NCI-H345 treated with DMSO at 0.1 percent for 48 hours (cell line): ENCODE data around the gene TYMS.
A peak's percentile ranks its signal among the peaks of the same experiment; 100 is the strongest.

Source experiments
- DNase-seq: peaks from one replicate; lab custom pipeline; 2025; ENCODE audit not compliant: unreplicated experiment; lab: John Stamatoyannopoulos, UW

Gene TYMS

DNA sequence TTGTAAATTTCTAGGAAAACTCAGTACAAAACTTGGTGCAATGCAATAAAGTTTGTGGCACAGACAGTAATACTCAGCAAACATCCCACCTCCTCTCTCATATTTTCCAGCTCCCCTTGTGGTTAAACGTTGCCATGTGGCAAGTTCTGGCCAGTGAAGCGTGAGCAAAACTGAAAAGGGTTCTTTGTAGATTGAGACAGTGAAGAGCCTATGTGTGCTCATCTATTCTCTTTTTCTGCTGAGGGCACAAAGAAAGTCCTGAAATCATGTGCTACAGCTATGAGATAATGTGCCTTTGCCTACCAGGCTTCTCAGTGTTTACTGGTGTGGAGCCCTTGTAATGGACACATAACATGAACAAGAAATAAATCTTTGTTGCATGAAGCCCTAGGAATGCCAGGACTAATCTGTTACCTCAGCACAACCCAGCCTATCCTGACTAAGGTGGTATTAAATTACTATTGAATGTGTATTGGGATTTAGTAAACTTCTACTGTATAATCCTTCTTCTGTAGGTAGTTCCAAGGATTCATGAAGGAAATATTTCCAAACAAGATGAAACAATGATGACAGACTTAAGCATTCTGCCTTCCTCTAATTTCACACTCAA, 13.0 kb upstream of the TYMS start:
- no peak for DNase-seq

DNA sequence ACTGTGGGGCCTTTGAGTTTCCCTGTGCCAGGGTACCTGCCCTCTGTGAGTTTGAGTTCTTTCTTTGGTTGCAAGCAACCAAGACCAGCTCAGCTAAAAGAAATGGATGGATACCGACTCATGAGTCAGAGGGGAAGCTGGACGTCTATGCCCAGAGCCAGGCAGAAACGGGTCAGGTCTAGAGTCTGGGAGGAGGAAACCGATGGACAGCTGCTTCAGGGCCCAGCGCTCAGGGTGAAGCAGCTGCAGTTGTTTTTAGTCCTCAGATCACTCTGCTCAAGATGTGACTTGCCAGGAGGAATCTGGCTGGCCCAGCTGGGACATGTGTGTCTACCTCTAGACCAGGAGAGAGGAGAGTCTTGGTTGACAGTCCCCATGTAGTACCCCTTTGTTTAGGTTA, 10.1 kb upstream of the TYMS start:
- no peak for DNase-seq

DNA sequence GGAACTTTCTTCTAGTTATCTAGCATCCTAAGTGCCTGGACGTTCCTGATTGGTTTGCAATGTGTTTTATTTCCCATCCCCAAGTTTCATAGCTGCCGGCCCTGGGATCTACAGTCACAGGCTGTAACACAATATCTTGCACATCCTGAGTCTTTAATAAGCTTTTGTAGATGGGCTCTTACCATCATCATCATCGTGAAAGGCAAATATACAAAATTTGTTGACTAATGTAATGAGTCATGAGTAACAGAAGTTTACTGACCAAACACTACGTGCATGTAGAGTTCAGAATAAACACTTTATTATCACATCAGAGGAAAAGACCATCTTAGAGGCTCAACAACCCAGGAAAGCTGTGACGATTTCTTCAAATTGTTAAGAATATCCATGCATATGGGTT, 8.1 kb upstream of the TYMS start:
- no peak for DNase-seq

DNA sequence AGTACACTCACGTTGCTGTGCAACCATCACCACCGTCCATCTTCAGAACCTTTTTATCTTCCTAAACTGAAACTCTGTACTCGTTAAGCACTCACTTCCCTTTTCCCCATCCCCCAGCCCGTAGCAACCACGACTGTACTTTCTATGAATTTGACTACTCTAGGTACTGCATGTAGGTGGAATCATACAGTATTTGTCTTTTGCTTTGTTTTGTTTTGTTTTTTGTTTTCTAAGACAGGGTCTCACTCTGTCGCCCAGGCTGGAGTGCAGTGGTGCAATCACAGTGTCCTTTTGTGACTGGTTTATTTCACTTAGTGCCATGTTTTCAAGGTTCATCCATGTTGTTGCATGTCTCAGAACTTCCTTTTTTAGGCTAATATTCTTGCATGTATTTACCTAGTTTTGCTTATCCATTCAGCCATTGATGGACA, 7.0 kb upstream of the TYMS start:
- DNase-seq = no peak

DNA sequence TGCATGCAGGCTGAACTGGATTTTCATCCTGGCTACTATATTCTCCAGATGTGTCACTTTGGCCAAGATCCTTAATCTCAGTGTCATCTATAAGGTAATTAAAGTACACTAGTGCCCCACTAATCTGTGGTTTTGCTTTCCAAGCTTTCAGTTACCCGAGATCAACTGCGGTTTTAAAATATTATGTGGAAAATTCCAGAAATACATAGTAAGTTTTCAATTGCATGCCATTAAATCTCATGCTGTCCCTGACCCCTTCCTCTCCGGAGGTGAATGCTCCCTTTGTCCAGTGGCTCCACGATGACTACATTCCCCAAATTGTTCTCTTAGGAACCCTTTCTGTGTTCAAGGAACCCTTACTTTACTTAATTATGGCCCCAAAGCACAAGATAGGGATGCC, 5.3 kb upstream of the TYMS start:
- DNase-seq = no peak

DNA sequence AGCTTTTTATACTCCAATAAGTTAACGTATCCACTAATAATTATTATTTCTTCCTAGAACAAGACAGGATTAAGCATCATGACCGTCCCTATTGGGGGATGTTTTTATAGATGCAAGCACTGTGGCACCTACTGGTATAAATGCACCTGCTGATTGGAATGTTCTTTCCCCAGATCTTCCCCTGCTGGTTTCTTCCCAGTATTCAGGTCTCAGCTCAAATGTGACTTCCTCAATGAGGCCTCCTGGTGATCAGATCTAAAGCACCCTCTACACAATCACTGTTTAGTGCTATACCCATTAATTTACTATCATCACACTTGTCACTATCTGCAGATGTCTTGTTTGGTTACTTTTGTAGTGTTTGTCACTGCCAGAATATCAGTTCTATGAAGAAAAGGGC, 3.9 kb upstream of the TYMS start:
- DNase-seq = no peak

DNA sequence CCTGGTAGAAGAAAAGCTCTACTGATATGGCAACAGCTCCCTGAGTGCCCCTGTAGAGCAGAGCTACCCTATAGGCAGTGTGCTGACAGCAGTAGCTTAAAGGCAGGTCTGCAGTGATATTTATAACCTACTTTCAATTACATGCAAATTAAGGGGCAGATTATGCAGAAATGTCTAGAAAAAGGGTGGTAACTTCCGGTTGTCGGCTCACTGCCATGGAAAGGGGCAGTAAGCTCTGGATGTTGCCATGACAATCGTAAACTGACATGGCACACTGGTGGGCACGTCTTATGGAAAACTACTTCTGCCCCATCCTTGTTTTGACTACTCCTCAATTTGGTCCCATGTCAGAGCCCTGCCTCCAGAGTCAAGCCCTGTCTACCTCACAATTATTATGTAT, 2.9 kb upstream of the TYMS start:
- DNase-seq = no peak

DNA sequence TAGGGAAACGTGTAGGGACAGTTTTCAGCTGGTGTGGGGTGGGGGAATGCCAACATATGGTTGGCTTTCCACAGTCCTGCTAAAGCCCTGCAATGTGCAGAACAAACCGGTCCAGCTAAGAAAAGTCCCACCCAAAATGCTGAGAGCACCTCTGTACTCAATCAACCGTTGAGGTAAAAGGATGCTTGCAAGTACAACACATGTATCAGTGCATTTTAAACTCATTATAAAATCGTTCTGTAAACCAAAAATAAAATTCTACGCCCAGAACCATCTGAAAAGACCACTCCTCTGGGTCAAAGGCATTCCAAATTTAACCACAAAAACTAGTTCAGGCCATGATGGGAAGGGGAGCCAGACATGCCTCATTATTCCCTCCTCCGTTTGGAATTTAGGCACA, 2.0 kb upstream of the TYMS start:
- no peak for DNase-seq

DNA sequence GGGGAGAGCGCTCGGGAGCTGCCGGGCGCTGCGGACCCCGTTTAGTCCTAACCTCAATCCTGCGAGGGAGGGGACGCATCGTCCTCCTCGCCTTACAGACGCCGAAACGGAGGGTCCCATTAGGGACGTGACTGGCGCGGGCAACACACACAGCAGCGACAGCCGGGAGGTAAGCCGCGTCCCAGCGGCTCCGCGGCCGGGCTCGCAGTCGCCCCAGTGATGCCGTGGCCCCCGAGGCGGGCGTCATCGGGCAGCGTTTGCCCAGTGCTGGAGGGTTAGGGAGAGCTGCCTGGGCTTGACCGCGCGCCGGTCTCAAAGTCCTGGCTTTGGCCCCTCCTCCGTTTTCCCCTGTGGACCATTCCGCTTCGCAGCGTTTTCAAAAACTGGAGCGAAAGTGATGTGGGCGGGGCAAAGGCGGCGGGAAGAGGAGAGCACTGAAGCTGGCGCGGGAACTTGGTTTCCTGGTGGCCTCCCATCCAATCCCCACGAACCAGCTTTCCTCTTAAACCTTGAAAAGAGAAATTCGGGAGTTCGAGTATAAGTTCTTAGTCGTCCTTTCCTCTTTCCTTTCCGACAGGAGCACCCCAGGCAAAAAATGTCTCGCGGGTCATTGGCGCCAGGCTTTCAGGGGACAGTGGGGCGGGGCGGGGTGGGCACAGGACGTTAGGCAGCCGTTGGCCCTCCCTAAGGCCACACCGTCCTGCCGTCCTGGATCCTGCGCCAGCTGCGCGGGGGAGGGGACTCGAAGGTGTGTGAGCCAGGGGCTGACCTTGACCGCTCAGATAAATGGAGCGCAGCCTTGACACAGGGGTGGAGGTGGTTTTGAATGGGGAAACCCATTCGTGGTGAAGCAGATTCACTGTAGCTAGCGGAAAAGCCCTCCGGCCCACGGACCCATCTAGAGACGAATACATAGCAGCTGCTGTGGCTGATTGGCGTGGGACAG, 821 bp downstream of the TYMS start:
- DNase-seq = peak; percentile 84

DNA sequence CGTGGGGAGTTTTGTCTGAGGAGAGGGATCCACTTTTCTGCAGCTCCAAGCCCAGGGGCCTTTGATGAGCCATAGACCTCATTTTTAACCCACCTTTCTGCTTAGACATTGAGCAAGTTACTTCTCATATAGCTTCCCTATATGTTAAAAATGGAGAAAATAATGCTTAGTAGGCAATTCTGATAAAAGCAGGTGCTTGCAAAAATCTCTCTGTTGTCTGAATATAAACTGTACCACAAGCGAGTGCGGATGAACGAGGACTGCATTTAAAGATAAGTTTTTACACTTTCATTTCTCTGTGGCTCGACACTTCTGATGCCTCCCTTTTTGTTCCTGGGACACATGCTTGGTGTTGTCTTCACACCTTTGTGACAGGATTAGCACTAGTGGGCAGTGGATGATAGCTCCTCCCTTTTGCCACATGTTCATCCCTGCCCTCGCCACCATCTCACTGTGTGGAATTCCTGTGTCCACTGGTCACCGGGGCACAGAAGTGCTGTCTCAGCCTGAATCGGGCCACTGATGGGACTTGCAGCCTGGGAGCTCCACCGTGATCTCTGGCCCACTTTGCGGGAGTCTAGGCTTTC, 1.6 kb downstream of the TYMS start:
- DNase-seq = no peak

DNA sequence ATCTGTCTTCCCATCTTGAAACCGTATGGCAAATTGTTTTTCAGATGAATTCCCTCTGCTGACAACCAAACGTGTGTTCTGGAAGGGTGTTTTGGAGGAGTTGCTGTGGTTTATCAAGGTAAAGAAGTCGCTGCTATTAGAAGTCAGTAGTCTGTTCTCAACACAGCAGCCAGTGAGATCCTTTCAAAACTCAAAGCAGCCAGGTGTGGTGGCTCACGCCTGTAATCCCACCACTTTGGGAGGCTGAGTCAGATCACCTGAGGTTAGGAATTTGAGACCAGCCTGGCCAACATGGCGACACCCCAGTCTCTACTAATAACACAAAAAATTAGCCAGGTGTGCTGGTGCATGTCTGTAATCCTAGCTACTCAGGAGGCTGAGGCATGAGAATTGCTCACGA, 2.1 kb downstream of the TYMS start:
- no peak for DNase-seq

DNA sequence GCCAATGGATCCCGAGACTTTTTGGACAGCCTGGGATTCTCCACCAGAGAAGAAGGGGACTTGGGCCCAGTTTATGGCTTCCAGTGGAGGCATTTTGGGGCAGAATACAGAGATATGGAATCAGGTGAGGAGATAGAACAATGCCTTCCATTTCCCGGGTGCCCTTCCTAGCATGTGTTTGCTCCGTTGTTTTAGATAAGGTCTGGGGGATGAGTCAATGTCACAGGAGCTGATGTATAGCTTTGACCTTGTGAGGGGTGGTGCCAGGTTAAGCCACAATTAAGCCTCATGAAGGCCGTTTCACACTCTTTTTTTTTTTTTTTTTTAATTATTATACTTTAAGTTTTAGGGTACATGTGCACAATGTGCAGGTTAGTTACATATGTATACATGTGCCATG, 4.7 kb downstream of the TYMS start:
- DNase-seq = no peak

DNA sequence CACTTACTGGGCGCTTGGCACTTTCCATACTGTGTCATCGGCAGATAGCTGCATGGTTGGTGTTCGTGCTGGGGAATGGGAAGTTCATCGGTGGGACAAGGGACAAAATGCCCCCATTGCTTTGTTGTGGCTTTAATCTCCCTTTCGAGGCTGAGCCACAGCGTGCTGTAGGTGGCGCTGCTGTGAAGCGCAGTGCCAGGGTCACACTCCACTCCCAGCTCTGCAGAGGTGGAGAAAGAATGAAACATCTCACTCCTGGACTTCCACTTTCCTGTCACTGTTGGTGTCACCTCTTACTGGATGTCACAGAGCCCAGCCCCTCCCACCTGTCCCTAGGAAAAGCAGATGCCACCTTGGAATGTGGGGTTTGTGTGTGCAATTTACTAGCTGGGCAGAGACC, 8.7 kb downstream of the TYMS start:
- DNase-seq = no peak

DNA sequence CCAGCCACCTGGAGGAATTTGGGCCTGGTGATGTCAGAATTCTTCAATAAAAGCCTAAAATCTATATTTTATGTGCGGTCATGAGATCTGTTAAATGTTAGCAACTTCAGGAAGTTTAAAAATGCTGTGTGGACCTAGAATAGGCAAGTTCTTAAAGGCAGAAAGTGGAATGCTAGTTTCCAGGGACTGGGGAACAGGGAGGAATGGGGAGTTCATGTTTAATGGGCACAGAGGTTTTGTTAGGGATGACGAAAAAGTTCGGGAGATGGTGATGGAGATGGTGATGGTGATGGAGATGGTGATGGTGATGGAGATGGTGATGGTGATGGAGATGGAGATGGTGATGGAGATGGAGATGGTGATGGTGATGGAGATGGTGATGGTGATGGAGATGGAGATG, 9.2 kb downstream of the TYMS start:
- DNase-seq = no peak

DNA sequence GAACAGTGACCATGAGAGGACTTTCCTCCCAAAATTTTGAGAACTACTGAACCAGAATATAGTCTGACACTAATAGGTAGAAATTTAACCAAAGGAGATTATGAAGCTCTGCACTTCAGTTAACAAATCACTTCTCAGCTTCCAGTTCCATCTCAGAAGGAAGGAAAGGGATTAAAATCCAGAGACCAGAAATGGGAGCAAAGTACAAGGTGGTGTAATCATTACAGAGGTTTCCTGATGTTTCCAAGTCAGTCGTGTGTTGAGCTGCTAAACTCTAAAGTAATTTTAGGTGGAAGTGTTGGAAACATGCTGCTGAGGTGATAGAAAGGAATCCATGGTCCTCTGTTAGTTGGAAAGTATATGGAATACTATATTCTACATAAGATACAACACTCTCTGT, 10.8 kb downstream of the TYMS start:
- DNase-seq = no peak

DNA sequence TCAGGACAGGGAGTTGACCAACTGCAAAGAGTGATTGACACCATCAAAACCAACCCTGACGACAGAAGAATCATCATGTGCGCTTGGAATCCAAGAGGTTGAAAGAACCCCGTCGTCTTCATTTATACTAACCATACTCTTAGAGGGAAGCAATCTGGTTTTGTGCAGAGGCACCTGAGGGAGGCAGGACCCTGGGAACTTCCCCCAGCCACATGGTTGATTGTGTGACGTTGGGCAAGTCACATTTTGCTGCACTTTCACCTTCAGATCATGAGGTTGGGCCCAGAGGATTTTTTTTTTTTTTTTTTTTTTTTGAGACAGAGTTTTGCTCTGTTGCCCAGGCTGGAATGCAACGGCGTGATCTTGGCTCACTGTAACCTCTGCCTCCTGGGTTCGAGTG, 11.6 kb downstream of the TYMS start:
- no peak for DNase-seq

DNA sequence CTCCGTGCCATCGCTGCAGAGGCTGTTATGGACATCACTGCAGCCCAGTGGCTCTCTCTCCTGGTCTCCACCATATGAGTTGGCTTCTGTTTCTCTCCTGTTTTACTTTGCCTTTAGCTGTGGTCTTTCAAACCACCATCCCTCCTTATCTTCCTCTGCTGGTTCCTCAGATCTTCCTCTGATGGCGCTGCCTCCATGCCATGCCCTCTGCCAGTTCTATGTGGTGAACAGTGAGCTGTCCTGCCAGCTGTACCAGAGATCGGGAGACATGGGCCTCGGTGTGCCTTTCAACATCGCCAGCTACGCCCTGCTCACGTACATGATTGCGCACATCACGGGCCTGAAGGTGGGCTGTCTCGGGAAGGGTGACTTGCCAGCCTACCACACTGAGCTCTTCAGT, 13.1 kb downstream of the TYMS start:
- DNase-seq = no peak

DNA sequence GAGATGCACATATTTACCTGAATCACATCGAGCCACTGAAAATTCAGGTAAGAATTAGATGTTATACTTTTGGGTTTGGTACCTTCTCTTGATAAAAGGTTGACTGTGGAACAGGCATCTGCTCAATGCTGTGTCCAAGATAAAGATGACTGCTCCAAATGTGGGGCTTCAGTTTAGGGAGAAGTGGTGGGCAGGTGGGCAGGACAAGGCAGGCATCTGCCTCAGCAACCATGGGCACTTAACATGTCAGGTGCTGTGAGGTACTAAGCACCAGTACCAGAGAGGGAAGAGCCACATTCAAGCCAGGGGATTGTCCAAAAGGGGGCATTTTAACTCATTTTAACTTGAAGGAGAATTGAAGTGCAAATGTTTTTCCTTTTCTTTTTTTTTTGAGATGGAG, 14.0 kb downstream of the TYMS start:
- no peak for DNase-seq

DNA sequence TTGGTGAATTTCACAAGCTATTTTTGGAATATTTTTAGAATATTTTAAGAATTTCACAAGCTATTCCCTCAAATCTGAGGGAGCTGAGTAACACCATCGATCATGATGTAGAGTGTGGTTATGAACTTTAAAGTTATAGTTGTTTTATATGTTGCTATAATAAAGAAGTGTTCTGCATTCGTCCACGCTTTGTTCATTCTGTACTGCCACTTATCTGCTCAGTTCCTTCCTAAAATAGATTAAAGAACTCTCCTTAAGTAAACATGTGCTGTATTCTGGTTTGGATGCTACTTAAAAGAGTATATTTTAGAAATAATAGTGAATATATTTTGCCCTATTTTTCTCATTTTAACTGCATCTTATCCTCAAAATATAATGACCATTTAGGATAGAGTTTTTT, 15.9 kb downstream of the TYMS start:
- no peak for DNase-seq

DNA sequence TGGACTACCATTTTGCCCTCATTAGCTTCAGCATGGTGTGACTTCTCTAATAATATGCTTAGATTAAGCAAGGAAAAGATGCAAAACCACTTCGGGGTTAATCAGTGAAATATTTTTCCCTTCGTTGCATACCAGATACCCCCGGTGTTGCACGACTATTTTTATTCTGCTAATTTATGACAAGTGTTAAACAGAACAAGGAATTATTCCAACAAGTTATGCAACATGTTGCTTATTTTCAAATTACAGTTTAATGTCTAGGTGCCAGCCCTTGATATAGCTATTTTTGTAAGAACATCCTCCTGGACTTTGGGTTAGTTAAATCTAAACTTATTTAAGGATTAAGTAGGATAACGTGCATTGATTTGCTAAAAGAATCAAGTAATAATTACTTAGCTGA, 16.3 kb downstream of the TYMS start:
- no peak for DNase-seq

DNA sequence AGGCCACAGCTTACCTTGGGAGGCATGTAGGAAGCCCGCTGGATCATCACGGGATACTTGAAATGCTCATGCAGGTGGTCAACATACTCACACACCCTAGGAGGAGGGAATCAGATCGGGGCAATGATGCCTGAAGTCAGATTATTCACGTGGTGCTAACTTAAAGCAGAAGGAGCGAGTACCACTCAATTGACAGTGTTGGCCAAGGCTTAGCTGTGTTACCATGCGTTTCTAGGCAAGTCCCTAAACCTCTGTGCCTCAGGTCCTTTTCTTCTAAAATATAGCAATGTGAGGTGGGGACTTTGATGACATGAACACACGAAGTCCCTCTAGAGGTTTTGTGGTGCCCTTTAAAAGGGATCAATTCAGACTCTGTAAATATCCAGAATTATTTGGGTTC, 17.9 kb downstream of the TYMS start:
- DNase-seq = no peak

DNA sequence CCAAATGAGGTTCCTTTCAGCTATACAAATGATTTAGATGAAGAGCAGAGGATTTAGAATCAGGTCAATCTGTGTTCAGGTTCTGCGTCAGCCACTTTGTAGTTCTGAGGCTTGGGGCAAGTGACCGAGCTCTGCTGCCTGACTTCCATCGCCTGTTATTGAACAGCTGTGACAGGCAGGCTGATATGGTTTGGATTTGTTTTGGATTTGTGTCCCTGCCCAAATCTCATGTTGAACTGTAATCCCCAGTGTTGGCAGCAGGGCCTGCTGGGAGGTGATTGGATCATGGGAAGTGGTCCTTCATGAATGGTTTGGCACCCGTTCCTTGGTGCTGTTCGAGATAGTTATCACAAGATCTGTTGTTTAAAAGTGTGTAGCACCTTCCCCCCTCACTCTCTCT, 18.6 kb downstream of the TYMS start:
- no peak for DNase-seq
